Keratinocyte (primary cell): ENCODE results near the gene OLIG1. TPM values are rescaled to one million over a fixed set of nuclear protein-coding genes. Genes with fewer than 3 reads are reported as not detected.

Experiments
- DNase-seq: peaks from one replicate; pipeline ENCODE4 v3.0.0-alpha.2; 2011; ENCODE audit warnings: low read depth, missing footprints, low spot score
- FAIRE-seq: peaks from 2 replicates; lab custom pipeline; 2011; peaks lifted over from hg19 to GRCh38; lab: Jason Lieb, UNC
- H2AFZ ChIP-seq: 2 replicates; pipeline ENCODE4 v1.6.0; 2012; ENCODE audit warnings: low read length, control low read depth, inconsistent platforms; ENCODE audit not compliant: control insufficient read depth
- H3K27ac ChIP-seq: 2 replicates; pipeline ENCODE4 v1.5.1; 2011; ENCODE audit warnings: low read length; ENCODE audit not compliant: control insufficient read depth, insufficient read depth
- H3K27me3 ChIP-seq: 3 replicates; pipeline ENCODE4 v1.6.0; 2011; ENCODE audit warnings: low read length; ENCODE audit not compliant: control insufficient read depth, insufficient read depth; ENCODE audit errors: extremely low read depth
- H3K36me3 ChIP-seq, 2 experiments: 2 replicates in 1 of 2; 3 replicates in 1 of 2; pipeline ENCODE4 v1.5.1; 2011; ENCODE audit warnings: low read length in 2 of 2, mild to moderate bottlenecking in 1 of 2; ENCODE audit not compliant: control insufficient read depth in 2 of 2, insufficient read depth in 2 of 2; ENCODE audit errors: extremely low read depth in 1 of 2
- H3K4me1 ChIP-seq: 3 replicates; pipeline ENCODE4 v1.5.1; 2011; ENCODE audit warnings: low read length; ENCODE audit not compliant: control insufficient read depth, insufficient read depth; ENCODE audit errors: extremely low read depth
- H3K4me2 ChIP-seq: 3 replicates; pipeline ENCODE4 v1.6.0; 2011; ENCODE audit warnings: low read depth, low read length; ENCODE audit not compliant: control insufficient read depth, insufficient read depth; ENCODE audit errors: extremely low read depth
- H3K4me3 ChIP-seq, 3 experiments: fragments of 200-600 bp in 1 of 3; sonication (generic) in 1 of 3; 2 replicates in 2 of 3; 3 replicates in 1 of 3; pipeline ENCODE4 v1.5.1; 2011 to 2016; ENCODE audit warnings: low read length in 3 of 3, mild to moderate bottlenecking in 3 of 3, control low read depth in 2 of 3, inconsistent platforms in 1 of 3, low read depth in 1 of 3, mixed read lengths in 1 of 3, mixed run types in 1 of 3, moderate library complexity in 1 of 3; ENCODE audit not compliant: control insufficient read depth in 2 of 3, insufficient read depth in 2 of 3; ENCODE audit errors: extremely low read depth in 1 of 3
- H3K79me2 ChIP-seq: 2 replicates; pipeline ENCODE4 v1.6.0; 2012; ENCODE audit warnings: low read length; ENCODE audit not compliant: control insufficient read depth, insufficient read depth
- H3K9ac ChIP-seq: 3 replicates; pipeline ENCODE4 v1.6.0; 2011; ENCODE audit warnings: low read length; ENCODE audit not compliant: control insufficient read depth, insufficient read depth; ENCODE audit errors: extremely low read depth
- H3K9me1 ChIP-seq: 3 replicates; pipeline ENCODE4 v1.6.0; 2011; ENCODE audit warnings: low read length; ENCODE audit not compliant: control insufficient read depth, insufficient read depth; ENCODE audit errors: extremely low read depth
- H3K9me3 ChIP-seq: 2 replicates; pipeline ENCODE4 v1.5.1; 2012; ENCODE audit warnings: low read depth, low read length; ENCODE audit not compliant: control insufficient read depth
- H4K20me1 ChIP-seq: 3 replicates; pipeline ENCODE4 v1.6.0; 2011; ENCODE audit warnings: low read length; ENCODE audit not compliant: control insufficient read depth, insufficient read depth; ENCODE audit errors: extremely low read depth
- CTCF ChIP-seq, 3 experiments: IDR thresholded peaks in 1 of 3; conservative IDR thresholded peaks in 1 of 3; optimal IDR thresholded peaks in 1 of 3; 2 replicates in 2 of 3; 3 replicates in 1 of 3; pipeline versions ENCODE3 to v1.5.1; 2011; ENCODE audit warnings: low read length in 3 of 3, mild to moderate bottlenecking in 3 of 3, moderate library complexity in 2 of 3, control low read depth in 1 of 3, inconsistent platforms in 1 of 3; ENCODE audit not compliant: insufficient read depth in 2 of 3; ENCODE audit errors: extremely low read depth in 1 of 3
- EZH2 ChIP-seq: IDR thresholded peaks from one replicate; pipeline ENCODE4 v1.6.1; 2012; ENCODE audit warnings: inconsistent platforms, mild to moderate bottlenecking, low read length, moderate library complexity
- dilution Hi-C: fragments of 300-500 bp; cut with MboI; formaldehyde crosslinking; loops from one replicate; pipeline ENCODE4 v1.7.0; 2020; ENCODE audit warnings: low sequenced_read_pairs; ENCODE audit not compliant: extremely low pct_ligation_motif_present
- polyA plus RNA-seq, 5 experiments: library from polyadenylated mRNA; depleted of rRNA in 3 of 5; stranded (reverse) in 3 of 5; stranded (forward) in 1 of 5; unstranded in 1 of 5; fragments of >200 nt; gene quantifications; 1 replicate in 1 of 5; 2 replicates in 3 of 5; 3 replicates in 1 of 5; pipeline versions ENCODE4 v1.2.1 to v1.2.3, GENCODE V29; 2011 to 2012; ENCODE audit warnings: missing spikeins in 2 of 5, low read depth in 1 of 5, low replicate concordance in 1 of 5

OLIG1 gene
- polyA plus RNA-seq, 1 donor (not counting 4 experiments of a cell fraction or from before 2014, with no cell fraction given) = not detected

- no peaks in the 10 kb centered on the region for H3K4me1 ChIP-seq
- peaks cover 6% of the 10 kb centered on the region for H4K20me1 ChIP-seq
- DNase-seq (no peak), FAIRE-seq (no peak)
- no peaks in the 10 kb centered on the region for H3K36me3 ChIP-seq
- H3K79me2 ChIP-seq = no peaks in the 10 kb centered on the region
- no peak overlapping the region for H3K4me2 ChIP-seq
- dilution Hi-C loops = no loop called here
- no peak overlapping the region for H3K27ac ChIP-seq
- H3K9me3 ChIP-seq = no peaks in the 10 kb centered on the region
- no peak overlapping the region for H2AFZ ChIP-seq
- H3K9ac ChIP-seq = no peak overlapping the region
- no peak overlapping the region for H3K4me3 ChIP-seq
- H3K9me1 ChIP-seq = no peaks in the 10 kb centered on the region
- peaks cover 99% of the 10 kb centered on the region for H3K27me3 ChIP-seq
- TF ChIP-seq CTCF (optimal IDR thresholded peaks at IDR 0.05 in 1 of 3, IDR thresholded peaks at IDR 0.05 in 1 of 3, conservative IDR thresholded peaks at IDR 0.05 in 1 of 3; ENCODE audit: extremely low read depth in 1 of 3, insufficient read depth in 2 of 3, low read length in 3 of 3) = no peak
- no peak for TF ChIP-seq EZH2
Observed at GRCh38 chr21:33023574-33024200, 46.3 kb upstream of the OLIG1 start.

GRCh38 chr21:33024201-33025103, 45.5 kb upstream of the OLIG1 start:
- Histone ChIP-seq H3K9ac (no peak overlapping the region), H4K20me1 (peaks cover 6% of the 10 kb centered on the region), H3K27me3 (peaks cover 99% of the 10 kb centered on the region), H3K9me1 (no peaks in the 10 kb centered on the region), H3K27ac (no peak overlapping the region), H3K79me2 (no peaks in the 10 kb centered on the region), H3K4me3 (no peak overlapping the region), H3K9me3 (no peaks in the 10 kb centered on the region), H3K4me1 (no peaks in the 10 kb centered on the region), H3K4me2 (no peak overlapping the region), H2AFZ (no peak overlapping the region), H3K36me3 (no peaks in the 10 kb centered on the region)
- no peak for DNase-seq
- TF ChIP-seq EZH2 (peak; percentile 81), CTCF (optimal IDR thresholded peaks at IDR 0.05 in 1 of 3, IDR thresholded peaks at IDR 0.05 in 1 of 3, conservative IDR thresholded peaks at IDR 0.05 in 1 of 3; ENCODE audit: extremely low read depth in 1 of 3, insufficient read depth in 2 of 3, low read length in 3 of 3) (no peak)
- dilution Hi-C loops = no loop called here
- FAIRE-seq = no peak
